T follicular helper cell (primary cell): ENCODE data around the gene WASF2.

Source experiments
- DNase-seq: peaks from one replicate; pipeline ENCODE4 v3.0.0-alpha.2; 2020; ENCODE audit warnings: low read depth

The WASF2 gene

GRCh38 chr1:27358038-27358927 is 131.7 kb downstream of the WASF2 start:
- DNase-seq, result no peak

GRCh38 chr1:27357281-27358037 is 132.5 kb downstream of the WASF2 start:
- peak; percentile 67 for DNase-seq

- DNase-seq, result no peak
Observed at GRCh38 chr1:27356619-27357280, 133.2 kb downstream of the WASF2 start.

GRCh38 chr1:27356277-27356618 is 133.7 kb downstream of the WASF2 start:
- DNase-seq, result no peak

GRCh38 chr1:27355683-27356082 is 134.3 kb downstream of the WASF2 start:
- DNase-seq, result no peak
